Osteocyte (in vitro differentiated cells): ENCODE measurements around the gene PNLIP. TPM values are rescaled to one million over a fixed set of nuclear protein-coding genes. Genes with fewer than 3 reads are reported as not detected.

Experiments
- DNase-seq: peaks from one replicate; pipeline ENCODE4 v3.0.0; 2021; ENCODE audit warnings: mixed read lengths; ENCODE audit not compliant: unreplicated experiment; ENCODE audit errors: extremely low spot score
- H3K27ac Mint-ChIP-seq: one replicate; pipeline ENCODE4 v1.8.0; 2021; ENCODE audit warnings: mild to moderate bottlenecking, mixed read lengths; ENCODE audit not compliant: unreplicated experiment
- H3K27me3 Mint-ChIP-seq: one replicate; pipeline ENCODE4 v1.8.0; 2021; ENCODE audit warnings: mixed read lengths; ENCODE audit not compliant: unreplicated experiment
- H3K36me3 Mint-ChIP-seq: one replicate; pipeline ENCODE4 v1.8.0; 2021; ENCODE audit warnings: mixed read lengths; ENCODE audit not compliant: unreplicated experiment
- H3K4me1 Mint-ChIP-seq: one replicate; pipeline ENCODE4 v1.8.0; 2021; ENCODE audit warnings: mixed read lengths; ENCODE audit not compliant: unreplicated experiment
- H3K4me3 Mint-ChIP-seq: one replicate; pipeline ENCODE4 v1.8.0; 2021; ENCODE audit warnings: mild to moderate bottlenecking, moderate library complexity, mixed read lengths; ENCODE audit not compliant: unreplicated experiment
- H3K9me3 Mint-ChIP-seq: one replicate; pipeline ENCODE4 v1.8.0; 2021; ENCODE audit warnings: mixed read lengths; ENCODE audit not compliant: unreplicated experiment
- CTCF ChIP-seq: fragments of 200-600 bp; sonication (generic); IDR thresholded peaks from 2 replicates; pipeline ENCODE4 v1.5.0; 2021; ENCODE audit warnings: antibody characterized with exemption, mild to moderate bottlenecking, moderate library complexity
- total RNA-seq: library from RNA; stranded (reverse); gene quantifications from 2 replicates; pipeline ENCODE4 v1.2.1, GENCODE V29; 2021

Gene PNLIP
- total RNA-seq, 1 donor from 2014 or later, result not detected

- peaks cover 5% of the 10 kb centered on the region for H3K9me3 Mint-ChIP-seq
- DNase-seq, result no peak
- no peak for TF ChIP-seq CTCF
- H3K36me3 Mint-ChIP-seq, result no peaks in the 10 kb centered on the region
- H3K4me1 Mint-ChIP-seq, result no peaks in the 10 kb centered on the region
- no peak overlapping the region for H3K4me3 Mint-ChIP-seq
- no peak overlapping the region for H3K27ac Mint-ChIP-seq
- no peaks in the 10 kb centered on the region for H3K27me3 Mint-ChIP-seq
Observed at GRCh38 chr10:116612107-116612769, 66.5 kb downstream of the PNLIP start.

- no peaks in the 10 kb centered on the region for H3K27me3 Mint-ChIP-seq
- H3K27ac Mint-ChIP-seq, result no peak overlapping the region
- H3K9me3 Mint-ChIP-seq, result peaks cover 5% of the 10 kb centered on the region
Observed at GRCh38 chr10:116613471-116613870, 67.7 kb downstream of the PNLIP start.

GRCh38 chr10:116614796-116615195, 69.1 kb downstream of the PNLIP start:
- no peak for DNase-seq
- no peaks in the 10 kb centered on the region for H3K27me3 Mint-ChIP-seq
- no peaks in the 10 kb centered on the region for H3K36me3 Mint-ChIP-seq
- no peak overlapping the region for H3K27ac Mint-ChIP-seq
- H3K4me1 Mint-ChIP-seq, result no peaks in the 10 kb centered on the region
- peaks cover 5% of the 10 kb centered on the region for H3K9me3 Mint-ChIP-seq
- no peak overlapping the region for H3K4me3 Mint-ChIP-seq
- TF ChIP-seq CTCF, result no peak

More at GRCh38 chr10:116613471-116613870, 67.7 kb downstream of the PNLIP start:
- no peak for DNase-seq
- no peak for TF ChIP-seq CTCF
- Mint-ChIP-seq H3K36me3 (no peaks in the 10 kb centered on the region), H3K4me1 (no peaks in the 10 kb centered on the region), H3K4me3 (no peak overlapping the region)

- H3K4me3 Mint-ChIP-seq, result no peak overlapping the region
- H3K36me3 Mint-ChIP-seq, result no peaks in the 10 kb centered on the region
- H3K9me3 Mint-ChIP-seq, result peaks cover 5% of the 10 kb centered on the region
- H3K4me1 Mint-ChIP-seq, result no peaks in the 10 kb centered on the region
- TF ChIP-seq CTCF, result no peak
- no peak overlapping the region for H3K27ac Mint-ChIP-seq
- H3K27me3 Mint-ChIP-seq, result no peaks in the 10 kb centered on the region
- DNase-seq, result peak; percentile 73
Observed at GRCh38 chr10:116615199-116615776, 69.6 kb downstream of the PNLIP start.

Other genes starting within 250 kb of the PNLIP start
- not detected in 2 replicates for gene CCDC172, start 221.5 kb upstream of the PNLIP start, total RNA-seq
- not detected in 2 replicates for gene PNLIPRP3, start 118.1 kb upstream of the PNLIP start, total RNA-seq
- not detected in 2 replicates for gene PNLIPRP1, start 45.0 kb downstream of the PNLIP start, total RNA-seq
- not detected in 2 replicates for gene PNLIPRP2, start 75.0 kb downstream of the PNLIP start, total RNA-seq
- 3.9 and 4.0 TPM in 2 replicates for gene HSPA12A, start 196.6 kb downstream of the PNLIP start, total RNA-seq